ENCODE measurements around the gene CHST15.

- TF ChIP-seq CTCF (conservative IDR thresholded peaks at IDR 0.05; ENCODE audit: low read length) = no peak
- TF ChIP-seq EZH2phosphoT487 (IDR thresholded peaks at IDR 0.05; ENCODE audit: borderline replicate concordance) = no peak
Observed at GRCh38 chr10:124033887-124034218, 59.5 kb downstream of the CHST15 start.

Data from Loucy (cell line).